GOT3 (cell line): ENCODE data around the gene MT1G.
"Not testable (repeated sequence)": the region's sequence is repeated elsewhere in the genome, so short reads cannot be mapped to it uniquely, and the experiment has no call there.

Experiments used
- DNase-seq: peaks from one replicate; lab custom pipeline; 2025; ENCODE audit warnings: mixed read lengths; lab: John Stamatoyannopoulos, UW

The MT1G gene

GRCh38 chr16:56684926-56685590 is 17.2 kb upstream of the MT1G start:
- no peak for DNase-seq

DNA sequence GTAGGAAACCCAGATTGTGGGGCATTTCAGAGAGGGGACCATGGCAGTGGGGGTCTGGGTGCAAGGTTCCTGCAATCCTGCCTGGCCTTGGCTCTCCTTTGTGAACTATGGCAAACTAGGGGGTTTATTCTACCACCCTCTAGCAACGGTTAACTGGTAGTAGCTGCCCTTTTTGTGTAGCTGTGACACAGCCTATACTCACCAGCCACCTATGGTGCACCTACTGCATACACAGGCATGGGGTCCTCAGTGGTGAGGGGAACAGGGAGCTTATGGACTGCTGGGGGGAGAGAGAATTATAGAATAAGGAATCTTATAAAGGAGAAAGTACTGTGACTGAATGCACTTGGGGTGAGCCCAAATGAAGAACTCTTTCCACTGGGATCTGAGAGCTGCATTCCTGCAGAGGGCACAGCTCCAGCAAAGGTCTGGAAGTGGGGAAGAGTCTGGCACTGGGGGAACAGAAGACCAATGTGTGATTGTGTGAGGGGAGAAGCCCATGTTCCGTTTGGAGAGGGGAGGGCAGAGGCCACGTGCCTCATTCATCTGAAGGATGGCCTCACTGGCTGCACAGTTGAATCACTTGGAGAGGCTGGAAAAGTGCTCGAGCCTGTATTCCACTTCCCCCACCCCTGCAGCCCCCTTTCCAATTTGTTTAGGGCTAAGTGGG is 16.5 kb upstream of the MT1G start:
- DNase-seq: no peak

DNA sequence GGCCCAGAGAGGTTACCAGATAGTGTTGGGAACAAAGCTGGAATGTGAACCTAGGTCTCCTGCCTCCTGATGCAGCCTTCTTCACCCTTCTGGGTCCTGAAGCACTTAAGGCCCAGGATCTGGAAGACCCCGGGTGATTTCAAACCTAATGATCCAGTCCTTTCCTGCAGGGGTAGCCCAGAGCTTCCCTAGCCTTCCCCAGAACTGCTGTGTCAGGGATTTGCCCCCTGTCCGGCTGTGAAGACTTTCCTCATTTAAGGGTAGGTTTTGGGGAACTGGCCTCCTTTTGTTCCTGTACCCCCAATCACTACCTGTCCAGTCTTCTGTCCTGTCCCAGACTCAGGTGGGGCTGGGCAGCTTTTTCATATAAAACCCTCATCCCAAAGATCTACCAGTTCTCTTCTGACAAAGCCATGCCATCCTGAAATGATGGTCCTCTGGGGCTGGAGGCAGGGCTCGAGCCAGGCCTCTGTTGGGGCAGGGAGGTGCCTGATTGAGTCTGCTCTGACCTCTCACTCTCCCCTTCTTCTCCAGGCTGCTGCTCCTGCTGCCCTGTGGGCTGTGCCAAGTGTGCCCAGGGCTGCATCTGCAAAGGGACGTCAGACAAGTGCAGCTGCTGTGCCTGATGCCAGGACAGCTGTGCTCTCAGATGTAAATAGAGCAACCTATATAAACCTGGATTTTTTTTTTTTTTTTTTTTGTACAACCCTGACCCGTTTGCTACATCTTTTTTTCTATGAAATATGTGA is 15.7 kb upstream of the MT1G start:
- no peak for DNase-seq

DNA sequence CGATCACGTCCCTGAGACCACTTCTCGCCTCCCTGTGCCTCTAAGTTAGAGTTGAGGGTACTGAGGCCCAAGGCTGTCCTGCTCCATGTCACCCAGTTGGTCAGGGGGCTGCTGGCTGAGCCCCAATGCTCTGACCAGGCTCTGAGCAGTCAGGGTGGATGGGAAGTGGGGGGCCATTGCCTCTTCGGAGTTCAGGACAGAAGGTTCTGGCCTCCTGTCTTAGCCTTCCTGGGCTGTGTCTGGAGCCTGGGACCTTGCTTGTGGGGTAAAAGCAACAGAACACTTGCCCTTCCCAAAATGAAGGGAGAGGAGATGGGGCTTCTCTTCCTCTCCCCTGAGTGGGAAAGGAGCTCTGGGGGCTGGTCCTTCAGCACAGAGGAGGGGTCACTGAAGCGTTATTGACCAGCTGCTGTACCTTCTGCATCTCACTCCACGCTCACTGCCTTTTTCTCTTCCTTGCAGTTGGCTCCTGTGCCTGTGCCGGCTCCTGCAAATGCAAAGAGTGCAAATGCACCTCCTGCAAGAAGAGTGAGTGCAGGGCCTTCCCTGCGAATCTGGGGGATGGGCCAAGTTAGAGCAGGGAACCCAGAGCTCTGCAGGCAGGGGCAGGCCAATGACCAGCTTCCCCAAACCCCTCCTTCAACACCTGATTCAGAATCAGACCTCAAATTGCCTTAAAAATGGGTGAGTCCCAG is 15.0 kb upstream of the MT1G start:
- no peak for DNase-seq

- DNase-seq: peak; percentile 76
These were observed 14.3 kb upstream of the MT1G start, which contains the start of gene MT1X for GRCh38 chr16:56681939-56682702. TSS of gene MT1X (plus strand) at chr16:56682470. CDS start at chr16:56682541, 71 bp downstream.

DNA sequence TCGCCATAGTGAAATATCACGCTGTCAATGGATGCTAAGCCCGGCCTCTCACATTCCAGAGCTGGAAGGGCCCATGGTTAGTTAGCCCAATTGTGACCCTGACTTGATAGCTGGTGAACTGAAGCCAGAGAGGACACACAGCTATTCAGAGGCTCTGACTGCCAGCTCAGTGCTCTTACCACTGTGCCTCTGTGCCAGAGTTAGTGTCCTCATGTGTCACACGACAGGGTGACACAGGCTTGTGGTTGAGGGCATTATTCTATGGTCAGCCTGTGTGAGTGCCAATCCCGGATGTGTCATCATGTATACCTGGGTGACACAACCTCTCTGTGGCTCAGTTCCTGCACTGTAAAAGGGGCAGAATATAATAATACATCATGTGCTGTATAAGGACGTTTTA is 12.0 kb upstream of the MT1G start:
- no peak for DNase-seq

- DNase-seq: no peak
These were observed 11.3 kb upstream of the MT1G start for GRCh38 chr16:56679078-56679730.

DNA sequence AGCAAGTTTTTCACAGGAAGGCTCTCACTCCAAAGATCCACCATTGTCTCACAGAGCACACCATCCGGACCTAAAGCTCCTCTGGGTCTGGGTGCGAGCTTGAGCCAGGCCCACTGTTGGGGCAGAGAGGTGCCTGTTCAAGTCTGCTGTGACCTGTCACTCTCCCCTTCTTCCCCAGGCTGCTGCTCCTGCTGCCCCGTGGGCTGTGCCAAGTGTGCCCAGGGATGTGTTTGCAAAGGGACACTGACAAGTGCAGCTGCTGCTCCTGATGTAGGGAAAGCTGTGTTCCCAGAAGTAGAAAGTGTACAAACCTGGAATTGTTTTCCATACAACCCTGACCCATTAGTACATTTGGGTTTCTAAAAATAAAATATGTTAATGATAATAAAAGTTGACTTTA is 9.6 kb upstream of the MT1G start:
- no peak for DNase-seq

DNA sequence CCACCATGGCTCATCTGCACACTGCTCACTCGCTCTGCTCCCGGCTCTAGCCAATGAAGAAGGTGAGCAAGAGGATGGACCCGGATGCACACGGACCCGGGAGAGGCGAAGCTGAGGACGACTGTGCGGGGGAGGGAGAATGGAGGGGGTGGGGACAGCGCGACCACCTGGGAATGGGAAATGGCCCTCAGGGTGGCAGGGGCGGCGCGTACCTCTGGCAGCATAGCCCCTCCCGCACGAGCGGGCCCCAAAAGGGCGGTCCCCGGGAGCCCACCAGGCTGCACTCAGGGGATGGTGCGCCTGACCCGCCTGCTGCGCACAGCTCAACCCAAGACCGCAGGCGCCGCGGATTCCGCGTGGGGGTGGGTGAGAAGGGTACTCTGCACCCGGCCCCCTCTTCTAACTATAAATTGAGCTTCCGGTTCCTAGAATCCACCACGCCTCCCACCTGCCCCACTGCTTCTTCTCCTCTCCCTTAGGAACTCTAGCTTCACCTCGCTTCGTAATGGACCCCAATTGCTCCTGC is 7.9 kb upstream of the MT1G start:
- no peak for DNase-seq

DNA sequence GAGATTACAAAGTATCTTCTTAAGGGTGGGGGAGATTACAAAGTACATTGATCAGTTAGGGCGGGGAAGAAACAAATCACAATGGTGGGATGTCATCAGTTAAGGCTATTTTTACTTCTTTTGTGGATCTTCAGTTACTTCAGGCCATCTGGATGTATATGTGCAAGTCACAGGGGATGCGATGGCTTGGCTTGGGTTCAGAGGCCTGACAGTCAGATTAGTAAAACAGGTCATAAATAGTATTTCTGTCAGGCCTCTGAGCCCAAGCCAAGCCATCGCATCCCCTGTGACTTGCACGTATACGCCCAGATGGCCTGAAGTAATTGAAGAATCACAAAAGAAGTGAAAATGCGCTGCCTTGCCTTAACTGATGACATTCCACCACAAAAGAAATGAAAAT is 6.7 kb upstream of the MT1G start:
- DNase-seq: not testable (repeated sequence)

DNA sequence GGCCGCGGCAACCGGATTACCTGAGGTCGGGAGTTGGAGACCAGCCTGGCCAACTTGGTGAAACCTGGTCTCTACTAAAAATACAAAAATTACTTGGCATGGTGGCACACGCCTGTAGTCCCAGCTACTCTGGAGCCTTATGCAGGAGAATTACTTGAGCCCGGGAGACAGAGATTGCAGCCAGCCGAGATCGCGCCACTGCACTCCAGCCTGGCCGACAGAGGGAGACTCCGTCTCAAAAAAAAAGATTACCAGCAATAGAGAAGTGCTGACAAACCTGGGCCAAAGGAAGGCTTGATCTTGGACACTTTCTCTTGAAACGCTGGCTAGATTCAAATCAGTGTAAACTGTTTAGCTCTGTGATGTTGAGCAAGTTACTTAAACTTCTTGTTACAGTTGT is 6.1 kb upstream of the MT1G start:
- no peak for DNase-seq

GRCh38 chr16:56672761-56673536 is 5.1 kb upstream of the MT1G start:
- DNase-seq: no peak

DNA sequence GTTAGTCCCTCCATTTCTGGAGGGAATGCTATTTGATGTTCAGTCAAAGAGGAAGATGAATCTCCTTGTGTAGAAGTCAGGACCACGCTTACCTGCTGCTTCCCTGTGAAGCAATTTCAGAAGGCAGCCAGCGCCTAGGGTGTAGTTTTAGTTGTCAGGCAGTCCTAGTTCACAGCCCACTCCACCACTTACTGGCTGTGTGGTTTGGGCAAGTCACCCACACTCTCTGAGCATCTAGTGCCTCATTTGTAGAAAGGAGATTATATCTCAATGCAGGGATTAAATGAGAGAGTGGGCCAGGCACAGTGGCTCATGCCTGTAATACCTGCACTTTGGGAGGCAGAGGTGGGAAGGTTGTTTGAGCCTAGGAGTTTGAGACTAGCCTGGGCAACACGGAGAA is 4.3 kb upstream of the MT1G start:
- not testable (repeated sequence) for DNase-seq

- not testable (repeated sequence) for DNase-seq
These were observed 3.8 kb upstream of the MT1G start for GRCh38 chr16:56671691-56672090.

DNA sequence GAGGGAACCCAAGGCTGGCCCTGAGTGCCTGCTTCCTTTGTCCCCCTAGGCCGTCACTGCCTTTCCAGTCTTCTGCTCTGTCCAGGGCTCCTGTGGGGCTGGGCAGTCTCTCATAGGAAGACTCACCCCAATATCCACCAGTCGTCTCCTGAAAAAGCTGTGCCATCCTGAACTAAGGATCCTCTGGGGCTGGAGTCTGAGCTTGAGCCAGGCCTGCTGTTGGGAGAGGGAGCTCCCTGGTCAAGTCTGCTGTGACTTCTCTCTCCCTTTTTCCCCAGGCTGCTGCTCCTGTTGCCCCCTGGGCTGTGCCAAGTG is 2.7 kb upstream of the MT1G start:
- DNase-seq: no peak

- DNase-seq: no peak
These were observed 2.2 kb upstream of the MT1G start for GRCh38 chr16:56669840-56670619.

- no peak for DNase-seq
These were observed 1.4 kb upstream of the MT1G start, which contains the start of gene MT1H for GRCh38 chr16:56669005-56669839. TSS of gene MT1H (plus strand) at chr16:56669814. CDS start at chr16:56669885, 71 bp downstream.
